H1 (cell line): ENCODE results near the gene FRMPD4. TPM values are rescaled to one million over a fixed set of nuclear protein-coding genes. Genes with fewer than 3 reads are reported as not detected.

ENCODE experiments used
- CTCF ChIA-PET: fragments of 300-600 bp; sonication (Branson Sonifier 250); formaldehyde crosslinking; loops from one replicate; lab custom pipeline; 2021; ENCODE audit not compliant: partially characterized antibody; lab: Charles Lee
- POLR2A ChIA-PET: fragments of 300-600 bp; sonication (Branson Sonifier 250); formaldehyde crosslinking; loops from one replicate; lab custom pipeline; 2021; ENCODE audit warnings: inconsistent platforms; ENCODE audit not compliant: partially characterized antibody; lab: Charles Lee
- DNase-seq, 2 experiments: peaks; one replicate each; pipeline versions ENCODE4 v3.0.0 to v3.0.0-alpha.2; 2010 to 2022; ENCODE audit warnings: low spot score in 2 of 2, low read depth in 1 of 2, mixed read lengths in 1 of 2
- FAIRE-seq: peaks from 2 replicates; lab custom pipeline; 2011; peaks lifted over from hg19 to GRCh38; lab: Jason Lieb, UNC
- H2AFZ ChIP-seq: 2 replicates; pipeline ENCODE4 v1.8.1; 2012; ENCODE audit warnings: low read length, inconsistent platforms
- H2AK5ac ChIP-seq: 2 replicates; pipeline ENCODE4 v1.6.1; 2013; ENCODE audit warnings: low read depth, low read length
- H2BK120ac ChIP-seq: replicated peaks from 2 replicates; pipeline ENCODE3; 2013; ENCODE audit warnings: low read depth, low read length, inconsistent platforms
- H2BK12ac ChIP-seq: 2 replicates; pipeline ENCODE4 v1.6.1; 2013; ENCODE audit warnings: low read depth, low read length
- H2BK15ac ChIP-seq: 2 replicates; pipeline ENCODE4 v1.6.1; 2013; ENCODE audit warnings: low read length
- H2BK20ac ChIP-seq: 2 replicates; pipeline ENCODE4 v1.6.1; 2013; ENCODE audit warnings: low read length
- H2BK5ac ChIP-seq: 2 replicates; pipeline ENCODE4 v1.6.1; 2013; ENCODE audit warnings: low read depth, low read length
- H3K14ac ChIP-seq: 2 replicates; pipeline ENCODE4 v1.6.1; 2013; ENCODE audit warnings: inconsistent platforms; ENCODE audit not compliant: insufficient read length
- H3K18ac ChIP-seq: 2 replicates; pipeline ENCODE4 v1.6.1; 2013; ENCODE audit warnings: low read length; ENCODE audit errors: extremely low read depth
- H3K23ac ChIP-seq: 2 replicates; pipeline ENCODE4 v1.6.1; 2013; ENCODE audit warnings: inconsistent platforms; ENCODE audit not compliant: insufficient read length
- H3K23me2 ChIP-seq: 2 replicates; pipeline ENCODE4 v1.6.1; 2013; ENCODE audit warnings: low read depth, low read length
- H3K27ac ChIP-seq: 2 replicates; pipeline ENCODE4 v1.6.1; 2011; ENCODE audit warnings: low read depth, low read length, inconsistent platforms
- H3K27me3 ChIP-seq, 4 experiments: replicated peaks in 1 of 4; 1 replicate in 1 of 4; 2 replicates in 3 of 4; pipeline versions ENCODE4 v1.6.1 to v1.8.1; 2011 to 2013; ENCODE audit warnings: low read length in 3 of 4, mild to moderate bottlenecking in 3 of 4, inconsistent platforms in 2 of 4, mixed read lengths in 2 of 4, moderate library complexity in 1 of 4; ENCODE audit not compliant: control insufficient read depth in 3 of 4, insufficient read depth in 3 of 4; ENCODE audit errors: extremely low read depth in 1 of 4
- H3K36me3 ChIP-seq, 4 experiments: 2 replicates each; pipeline versions ENCODE4 v1.6.1 to v1.8.1; 2011 to 2013; ENCODE audit warnings: mild to moderate bottlenecking in 4 of 4, low read length in 3 of 4, moderate library complexity in 2 of 4, control low read depth in 1 of 4, inconsistent platforms in 1 of 4; ENCODE audit not compliant: insufficient read depth in 4 of 4, control insufficient read depth in 2 of 4
- H3K4ac ChIP-seq: replicated peaks from 2 replicates; pipeline ENCODE3; 2013; ENCODE audit warnings: low read length, low read depth, mixed read lengths, inconsistent platforms; ENCODE audit not compliant: insufficient read length
- H3K4me1 ChIP-seq, 4 experiments: replicated peaks in 1 of 4; 1 replicate in 1 of 4; 2 replicates in 3 of 4; pipeline versions ENCODE4 v1.6.1 to v1.8.1; 2011 to 2013; ENCODE audit warnings: low read length in 3 of 4, inconsistent platforms in 2 of 4, mixed read lengths in 1 of 4; ENCODE audit not compliant: insufficient read depth in 4 of 4, control insufficient read depth in 3 of 4
- H3K4me2 ChIP-seq, 2 experiments: 2 replicates each; pipeline versions ENCODE4 v1.6.1 to v1.8.1; 2011 to 2013; ENCODE audit warnings: low read depth in 2 of 2, low read length in 2 of 2, control low read depth in 1 of 2, inconsistent platforms in 1 of 2, mild to moderate bottlenecking in 1 of 2; ENCODE audit not compliant: insufficient read depth in 1 of 2
- H3K4me3 ChIP-seq, 4 experiments: fragments of 200-600, 300-600 bp in 1 of 4; sonication (generic), shearing (Covaris generic), sonication (Bioruptor Twin) in 1 of 4; 2 replicates each; pipeline versions ENCODE4 v1.5.1 to v1.8.1; 2011 to 2016; ENCODE audit warnings: low read length in 4 of 4, low read depth in 3 of 4, control low read depth in 2 of 4, inconsistent platforms in 2 of 4, mild to moderate bottlenecking in 2 of 4, mixed read lengths in 1 of 4, moderate library complexity in 1 of 4; ENCODE audit not compliant: insufficient read depth in 2 of 4; ENCODE audit errors: extremely low read depth in 1 of 4
- H3K56ac ChIP-seq: replicated peaks from 2 replicates; pipeline ENCODE3; 2013; ENCODE audit warnings: low read depth, mild to moderate bottlenecking, mixed read lengths, low read length, inconsistent platforms; ENCODE audit not compliant: insufficient read length
- H3K79me1 ChIP-seq: 2 replicates; pipeline ENCODE4 v1.6.1; 2013; ENCODE audit warnings: low read depth, low read length, control low read depth
- H3K79me2 ChIP-seq, 2 experiments: 2 replicates each; pipeline versions ENCODE4 v1.6.1 to v1.8.1; 2012 to 2013; ENCODE audit warnings: low read length in 2 of 2, mild to moderate bottlenecking in 2 of 2, inconsistent platforms in 1 of 2; ENCODE audit not compliant: insufficient read depth in 2 of 2, control insufficient read depth in 1 of 2
- H3K9ac ChIP-seq, 4 experiments: replicated peaks in 1 of 4; 1 replicate in 1 of 4; 2 replicates in 3 of 4; pipeline versions ENCODE4 v1.6.1 to v1.8.1; 2011 to 2013; ENCODE audit warnings: low read depth in 3 of 4, low read length in 3 of 4, control low read depth in 2 of 4, mild to moderate bottlenecking in 2 of 4, moderate library complexity in 2 of 4, inconsistent platforms in 1 of 4; ENCODE audit errors: extremely low read depth in 1 of 4
- H3K9me3 ChIP-seq, 2 experiments: 2 replicates each; pipeline versions ENCODE4 v1.6.1 to v1.8.1; 2012 to 2013; ENCODE audit warnings: mild to moderate bottlenecking in 2 of 2, moderate library complexity in 2 of 2, control low read depth in 1 of 2, inconsistent platforms in 1 of 2, low read depth in 1 of 2, low read length in 1 of 2, mixed read lengths in 1 of 2; ENCODE audit not compliant: insufficient read depth in 2 of 2
- H4K20me1 ChIP-seq, 2 experiments: replicated peaks in 1 of 2; 2 replicates each; pipeline versions ENCODE3 to v1.8.1; 2011 to 2013; ENCODE audit warnings: inconsistent platforms in 2 of 2, low read length in 2 of 2, mild to moderate bottlenecking in 1 of 2; ENCODE audit not compliant: insufficient read depth in 2 of 2, control insufficient read depth in 1 of 2
- H4K5ac ChIP-seq: 2 replicates; pipeline ENCODE4 v1.6.1; 2013; ENCODE audit warnings: low read length, low read depth, mixed read lengths, inconsistent platforms; ENCODE audit not compliant: insufficient read length
- H4K8ac ChIP-seq: 2 replicates; pipeline ENCODE4 v1.8.0; 2013; ENCODE audit warnings: mild to moderate bottlenecking, moderate library complexity, low read length, inconsistent platforms; ENCODE audit not compliant: insufficient read depth; ENCODE audit errors: extremely low read depth
- H4K91ac ChIP-seq: replicated peaks from 2 replicates; pipeline ENCODE3; 2013; ENCODE audit warnings: low read length, mixed read lengths, inconsistent platforms; ENCODE audit not compliant: insufficient read length
- BRCA1 ChIP-seq: IDR thresholded peaks from 2 replicates; pipeline ENCODE4 v1.6.1; 2012; ENCODE audit warnings: low read depth, low read length, improper control_type of control experiment
- NANOG ChIP-seq: IDR thresholded peaks from 2 replicates; pipeline ENCODE4 v1.6.1; 2011; ENCODE audit warnings: low read length, low read depth, mild to moderate bottlenecking, inconsistent platforms; ENCODE audit not compliant: insufficient read depth, poor library complexity, severe bottlenecking
- NRF1 ChIP-seq: IDR thresholded peaks from 2 replicates; pipeline ENCODE4 v1.6.1; 2011; ENCODE audit warnings: mild to moderate bottlenecking, low read depth, low read length, improper control_type of control experiment
- SAP30 ChIP-seq: fragments of 300-600 bp; sonication (generic); IDR thresholded peaks from 2 replicates; pipeline ENCODE4 v1.7.1; 2012; ENCODE audit warnings: low read length, moderate library complexity, mild to moderate bottlenecking, inconsistent platforms; ENCODE audit not compliant: insufficient read depth, insufficient replicate concordance
- SIN3A ChIP-seq, 2 experiments: IDR thresholded peaks in 1 of 2; conservative IDR thresholded peaks in 1 of 2; 2 replicates each; pipeline ENCODE4 v1.6.1; 2011 to 2012; ENCODE audit warnings: low read length in 2 of 2, improper control_type of control experiment in 1 of 2, low read depth in 1 of 2, mild to moderate bottlenecking in 1 of 2
- WGBS, 2 experiments: shearing (Covaris generic) in 1 of 2; methylation state at CpG; one replicate each; pipeline versions ENCODE4 v1.1.6 to v1.1.7; 2013 to 2015; ENCODE audit warnings: low lambda C conversion rate in 2 of 2, mixed read lengths in 2 of 2, inconsistent platforms in 1 of 2, low coverage in 1 of 2, missing lambda C conversion rate in 1 of 2; ENCODE audit not compliant: insufficient replicate concordance in 2 of 2, insufficient coverage in 1 of 2, insufficient read length in 1 of 2; ENCODE audit errors: extremely low coverage in 1 of 2, missing lambda C conversion rate in 1 of 2; 5-methylcytosine and 5-hydroxymethylcytosine counted together
- polyA plus RNA-seq, 7 experiments: library from polyadenylated mRNA; depleted of rRNA in 3 of 7; stranded (reverse) in 5 of 7; unstranded in 2 of 7; fragments of >200 nt in 5 of 7; fragments of 200-250 nt in 2 of 7; gene quantifications; 1 replicate in 5 of 7; 2 replicates in 1 of 7; 4 replicates in 1 of 7; pipeline versions ENCODE4 v1.2.1 to v1.2.3, GENCODE V29; 2011 to 2013; ENCODE audit warnings: missing spikeins in 2 of 7, mixed read lengths in 2 of 7
- total RNA-seq: library from RNA; stranded (reverse); fragmentation: NEBNext Ultra II Directional; extraction: Animal tissue kit (Norgen Biotek cat#: 25700); gene quantifications from 2 replicates; pipeline ENCODE4 v1.2.1, GENCODE V29; 2021
- TF ChIP-seq, protein P1 (sequence below): IDR thresholded peaks from 2 replicates; pipeline ENCODE4 v1.6.1; 2012; ENCODE audit warnings: low read length, inconsistent platforms

FRMPD4 gene
- total and polyA plus RNA-seq, 2 of the 8 experiments (the other 6 are each of a cell fraction or from before 2014, with no cell fraction given), result 0.02 to 0.37 TPM

DNA sequence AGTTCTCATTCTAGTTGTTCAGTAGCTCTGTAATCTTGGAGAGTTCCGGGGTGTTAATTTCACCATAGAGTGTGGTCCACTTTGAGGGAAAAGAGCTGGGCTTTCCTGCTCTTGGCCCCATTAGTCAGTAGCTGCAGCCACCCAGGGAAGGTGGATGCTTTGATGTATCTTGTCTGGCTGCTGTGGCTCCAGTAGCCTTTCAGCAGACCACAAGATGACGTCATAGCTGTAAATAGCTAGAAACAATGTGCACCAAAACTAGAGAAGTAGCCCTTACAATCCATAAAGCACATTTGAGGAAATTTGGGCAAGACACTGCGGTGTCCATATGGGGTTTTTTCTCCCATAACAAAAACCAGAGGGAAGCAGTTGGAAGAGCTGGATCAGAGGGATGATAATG lies 620.0 kb downstream of the FRMPD4 start:
- H3K23me2 ChIP-seq, result no peaks in the 10 kb centered on the region
- H3K27ac ChIP-seq, result no peak overlapping the region
- DNase-seq (no peak), FAIRE-seq (no peak)
- H3K4ac ChIP-seq, result no peak overlapping the region
- no peak overlapping the region for H3K14ac ChIP-seq
- H3K79me2 ChIP-seq, result no peaks in the 10 kb centered on the region
- H2AFZ ChIP-seq, result no peak overlapping the region
- no peaks in the 10 kb centered on the region for H3K79me1 ChIP-seq
- no peak overlapping the region for H2AK5ac ChIP-seq
- 84% methylated on average over 3 of the region's 3 CpGs; no CpG with 5 or more reads in 1 of the 2 experiments for WGBS, 2 experiments
- H3K9ac ChIP-seq, result no peak overlapping the region
- H2BK5ac ChIP-seq, result no peak overlapping the region
- no peaks in the 10 kb centered on the region for H3K36me3 ChIP-seq
- H4K91ac ChIP-seq, result no peak overlapping the region
- H2BK20ac ChIP-seq, result no peak overlapping the region
- no peak overlapping the region for H3K23ac ChIP-seq
- H2BK12ac ChIP-seq, result no peak overlapping the region
- H3K4me3 ChIP-seq, result no peak overlapping the region
- no peak overlapping the region for H3K18ac ChIP-seq
- ChIA-PET POLR2A (no interaction called here), CTCF (interaction anchor here (1.0 kb wide), 1 partner anchor 13 kb away, joined by 5 read pairs; no protein-coding TSS in a partner anchor)
- no peak overlapping the region for H3K4me2 ChIP-seq
- H2BK120ac ChIP-seq, result no peak overlapping the region
- H4K20me1 ChIP-seq, result no peaks in the 10 kb centered on the region
- no peak overlapping the region for H4K5ac ChIP-seq
- no peak overlapping the region for H2BK15ac ChIP-seq
- H3K27me3 ChIP-seq, result no peaks in the 10 kb centered on the region
- no peak overlapping the region for H3K56ac ChIP-seq
- H4K8ac ChIP-seq, result no peak overlapping the region
- H3K4me1 ChIP-seq, result no peaks in the 10 kb centered on the region
- no peaks in the 10 kb centered on the region for H3K9me3 ChIP-seq
- TF ChIP-seq NANOG (no peak), SAP30 (no peak), BRCA1 (no peak), SIN3A (conservative IDR thresholded peaks at IDR 0.05 in 1 of 2, IDR thresholded peaks at IDR 0.05 in 1 of 2; ENCODE audit: low read depth in 1 of 2, low read length in 2 of 2) (no peak), NRF1 (no peak)
- TF ChIP-seq, protein P1, sequence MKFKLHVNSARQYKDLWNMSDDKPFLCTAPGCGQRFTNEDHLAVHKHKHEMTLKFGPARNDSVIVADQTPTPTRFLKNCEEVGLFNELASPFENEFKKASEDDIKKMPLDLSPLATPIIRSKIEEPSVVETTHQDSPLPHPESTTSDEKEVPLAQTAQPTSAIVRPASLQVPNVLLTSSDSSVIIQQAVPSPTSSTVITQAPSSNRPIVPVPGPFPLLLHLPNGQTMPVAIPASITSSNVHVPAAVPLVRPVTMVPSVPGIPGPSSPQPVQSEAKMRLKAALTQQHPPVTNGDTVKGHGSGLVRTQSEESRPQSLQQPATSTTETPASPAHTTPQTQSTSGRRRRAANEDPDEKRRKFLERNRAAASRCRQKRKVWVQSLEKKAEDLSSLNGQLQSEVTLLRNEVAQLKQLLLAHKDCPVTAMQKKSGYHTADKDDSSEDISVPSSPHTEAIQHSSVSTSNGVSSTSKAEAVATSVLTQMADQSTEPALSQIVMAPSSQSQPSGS, result no peak
